OCI-LY3 (cell line): ENCODE results near the gene CORT.

Source experiments
- CTCF ChIP-seq: fragments of 200-600, 300-600 bp; sonication (generic); IDR thresholded peaks from 2 replicates; pipeline ENCODE4 v1.5.1; 2014; ENCODE audit warnings: antibody characterized with exemption, low read length, low read depth
- EZH2phosphoT487 ChIP-seq: fragments of 200-600 bp; shearing (Covaris generic); IDR thresholded peaks from 2 replicates; pipeline ENCODE4 v1.6.1; 2018; ENCODE audit warnings: antibody characterized with exemption, mixed run types, low read depth

- no peak for TF ChIP-seq CTCF
- no peak for TF ChIP-seq EZH2phosphoT487
These were observed 25.0 kb downstream of the CORT start, which contains the start of gene PEX14 for GRCh38 chr1:10474613-10475507.
